GM21717 (cell line): ENCODE measurements around the gene PRKCZ.

Experiments
- ATAC-seq: cut with Tn5 transposase; IDR thresholded peaks from one replicate; pipeline ENCODE4 v1.9.1; 2021; ENCODE audit warnings: mild to moderate bottlenecking, moderate library complexity; ENCODE audit not compliant: unreplicated experiment

Gene PRKCZ

DNA sequence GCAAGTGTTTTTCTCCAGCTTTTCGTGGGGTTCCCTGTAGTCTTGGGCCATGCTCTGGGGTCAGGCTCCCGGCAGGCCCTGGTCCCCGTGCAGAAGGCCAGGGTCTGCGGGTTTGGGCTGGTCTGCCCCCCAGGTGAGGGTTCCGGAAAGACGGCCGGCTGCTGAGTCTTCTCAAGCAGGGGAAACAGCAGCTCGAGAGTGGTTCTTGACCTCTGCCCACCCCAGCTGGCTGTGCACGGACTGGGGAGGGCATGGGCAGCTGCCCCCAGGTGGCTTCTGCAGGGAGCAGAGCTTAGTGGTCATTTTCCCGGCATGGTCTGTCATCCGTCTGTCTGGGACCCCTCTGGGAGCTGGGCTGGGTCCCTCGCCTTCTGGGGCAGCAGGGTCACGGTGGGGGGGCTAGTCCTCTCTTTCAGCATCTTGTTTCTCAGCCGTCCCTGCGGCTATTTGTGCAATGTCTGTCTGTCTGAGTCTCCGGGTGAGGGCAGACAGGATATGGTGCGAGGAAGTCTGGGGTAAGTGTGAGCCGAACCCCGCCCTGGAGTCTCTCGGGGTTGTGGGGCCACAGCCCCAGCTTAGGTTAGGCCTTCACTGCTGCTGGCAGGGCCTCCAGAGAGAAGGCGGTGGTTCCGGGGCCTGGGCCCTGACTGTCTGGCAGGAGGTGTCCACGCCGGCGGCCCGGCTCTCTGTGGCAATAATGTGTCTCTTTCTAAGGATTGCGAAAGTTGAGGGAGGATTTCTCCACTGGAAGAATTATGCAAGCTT is 184.0 kb downstream of the PRKCZ start:
- no peak for ATAC-seq

DNA sequence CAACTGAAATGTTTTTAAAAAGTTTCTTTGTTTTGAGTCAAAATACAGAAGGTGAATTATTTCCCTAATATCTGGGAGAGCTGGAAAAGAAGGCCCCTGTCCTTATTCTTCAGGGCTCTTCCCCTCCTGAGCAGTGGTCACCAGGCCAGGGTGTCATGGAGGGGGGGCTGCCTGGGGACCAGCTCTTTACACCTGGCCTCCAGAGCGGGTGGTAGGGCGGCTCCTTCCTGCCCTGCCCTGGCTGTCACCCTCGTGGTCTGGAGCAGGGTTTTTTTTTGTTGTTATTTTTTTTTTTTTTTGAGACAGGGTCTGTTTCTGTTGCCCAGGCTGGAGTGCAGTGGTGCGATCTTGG is 184.5 kb downstream of the PRKCZ start:
- ATAC-seq, result no peak
